Activated T-helper 1 cell treated with anti-CD3 and anti-CD28 coated beads, Interleukin-12 subunit alpha, Interleukin-12 subunit beta, Interleukin-2, Interleukin-4 antibody, amounts not matched to agents 30 ng/mL and 10 ng/mL and 1 ng/mL, durations not matched to agents 14 hours and 24 hours and 36 hours (primary cell): Measurements from ENCODE around the gene CNBD2. TPM values are rescaled to one million over a fixed set of nuclear protein-coding genes. Genes with fewer than 3 reads are reported as not detected.
"Not testable (repeated sequence)": the region's sequence is repeated elsewhere in the genome, so short reads cannot be mapped to it uniquely, and the experiment has no call there.

Experiments
- DNase-seq: peaks from one replicate; pipeline ENCODE4 v3.0.0; 2021; ENCODE audit warnings: low spot score
- H3K27ac Mint-ChIP-seq: one replicate; pipeline ENCODE4 v1.8.0; 2021; ENCODE audit warnings: mild to moderate bottlenecking, mixed read lengths
- H3K27me3 Mint-ChIP-seq: one replicate; pipeline ENCODE4 v1.8.0; 2022; ENCODE audit warnings: mild to moderate bottlenecking, moderate library complexity, mixed read lengths; ENCODE audit not compliant: insufficient read depth
- H3K36me3 Mint-ChIP-seq: one replicate; pipeline ENCODE4 v1.8.0; 2021; ENCODE audit warnings: low read depth, mixed read lengths
- H3K4me1 Mint-ChIP-seq: one replicate; pipeline ENCODE4 v1.8.0; 2021; ENCODE audit warnings: low read depth, mixed read lengths
- H3K4me3 Mint-ChIP-seq: one replicate; pipeline ENCODE4 v1.8.0; 2021; ENCODE audit warnings: mild to moderate bottlenecking, moderate library complexity, mixed read lengths
- H3K9me3 Mint-ChIP-seq: one replicate; pipeline ENCODE4 v1.8.0; 2021; ENCODE audit warnings: mixed read lengths
- intact Hi-C: fragments of 100-400 bp; cut with micrococcal nuclease; formaldehyde crosslinking; loops from one replicate; pipeline ENCODE4 v1.15.1; 2024
- total RNA-seq: library from RNA; stranded (reverse); gene quantifications from 2 replicates; pipeline ENCODE4 v1.2.3, GENCODE V29; 2022

Gene CNBD2
- total RNA-seq, 1 donor from 2014 or later, result 3.3 TPM

DNA sequence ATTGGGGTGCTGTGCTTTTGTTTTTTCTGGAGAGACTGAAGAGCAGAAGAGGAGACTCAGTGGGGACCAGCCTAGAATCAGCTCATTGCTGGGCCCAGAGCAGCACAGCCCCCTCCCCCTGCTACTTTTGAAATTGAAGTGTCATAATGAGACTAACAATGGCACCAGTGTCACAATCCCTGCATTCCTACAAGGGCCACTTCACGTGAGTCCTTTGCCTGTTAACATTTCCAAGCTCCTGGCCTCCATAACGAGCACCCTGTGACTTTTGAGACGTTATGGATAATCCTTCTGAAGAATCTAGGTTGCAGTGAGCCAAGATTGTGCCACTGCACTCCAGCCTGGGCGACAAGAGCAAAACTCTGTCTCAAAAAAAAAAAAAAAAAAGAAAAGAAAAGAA is 41.7 kb downstream of the CNBD2 start:
- Mint-ChIP-seq H3K27me3 (peaks cover 2% of the 10 kb centered on the region), H3K27ac (no peak overlapping the region), H3K4me3 (no peak overlapping the region), H3K36me3 (no peaks in the 10 kb centered on the region), H3K9me3 (no peaks in the 10 kb centered on the region), H3K4me1 (no peaks in the 10 kb centered on the region)
- no peak for DNase-seq
- intact Hi-C loops, result no loop called here

DNA sequence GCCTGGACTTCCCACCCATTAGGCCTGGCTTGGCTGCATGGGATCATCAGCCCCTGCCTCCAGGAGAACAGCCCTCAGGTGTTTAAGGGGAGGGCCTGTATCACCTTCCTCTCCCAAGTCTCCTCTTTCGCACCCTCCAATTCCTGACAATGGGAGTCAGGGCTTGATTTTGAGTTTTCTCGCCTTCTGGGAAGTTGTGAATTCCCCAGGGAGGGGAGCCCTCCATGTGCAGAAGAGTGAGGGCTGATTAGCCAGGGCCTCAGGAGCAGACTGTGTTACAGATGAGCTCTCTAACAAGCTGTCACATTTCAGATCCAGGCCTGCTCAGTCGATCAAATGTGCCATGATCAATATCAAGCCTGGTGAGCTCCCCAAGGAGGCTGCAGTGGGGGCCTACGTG is 42.4 kb downstream of the CNBD2 start:
- Mint-ChIP-seq H3K27me3 (peaks cover 4% of the 10 kb centered on the region), H3K27ac (no peak overlapping the region), H3K4me1 (no peaks in the 10 kb centered on the region), H3K4me3 (no peak overlapping the region), H3K36me3 (no peaks in the 10 kb centered on the region), H3K9me3 (no peaks in the 10 kb centered on the region)
- DNase-seq, result no peak
- intact Hi-C loops, result no loop called here

DNA sequence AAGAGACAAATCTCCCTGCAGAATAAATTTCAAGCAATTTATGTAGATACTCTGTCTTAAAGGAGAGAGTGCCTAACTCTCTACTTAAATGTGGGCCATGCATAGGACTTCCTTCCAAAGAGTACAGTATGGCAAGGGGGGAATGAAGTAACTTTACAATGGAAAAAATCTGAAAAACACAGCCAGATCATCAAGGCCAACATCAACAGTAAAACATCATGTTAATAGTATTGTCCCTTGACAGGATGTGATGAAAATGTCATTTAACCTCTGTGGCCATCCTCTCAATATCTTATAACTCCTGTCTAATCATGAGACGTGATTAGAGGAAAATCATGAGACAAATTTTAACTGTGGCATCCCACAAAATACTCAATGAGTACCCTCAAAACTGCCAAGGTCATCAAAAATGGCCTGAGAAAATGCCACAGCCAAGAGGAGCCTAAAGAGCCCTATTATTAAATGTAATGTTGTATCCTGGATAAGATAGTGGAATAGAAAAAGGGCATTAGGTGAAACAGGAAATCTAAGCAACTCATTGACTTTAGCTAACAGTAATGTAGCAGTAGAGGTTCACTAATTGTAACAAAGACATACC is 47.5 kb downstream of the CNBD2 start:
- Mint-ChIP-seq H3K4me3 (no peak overlapping the region), H3K36me3 (no peaks in the 10 kb centered on the region)

DNA sequence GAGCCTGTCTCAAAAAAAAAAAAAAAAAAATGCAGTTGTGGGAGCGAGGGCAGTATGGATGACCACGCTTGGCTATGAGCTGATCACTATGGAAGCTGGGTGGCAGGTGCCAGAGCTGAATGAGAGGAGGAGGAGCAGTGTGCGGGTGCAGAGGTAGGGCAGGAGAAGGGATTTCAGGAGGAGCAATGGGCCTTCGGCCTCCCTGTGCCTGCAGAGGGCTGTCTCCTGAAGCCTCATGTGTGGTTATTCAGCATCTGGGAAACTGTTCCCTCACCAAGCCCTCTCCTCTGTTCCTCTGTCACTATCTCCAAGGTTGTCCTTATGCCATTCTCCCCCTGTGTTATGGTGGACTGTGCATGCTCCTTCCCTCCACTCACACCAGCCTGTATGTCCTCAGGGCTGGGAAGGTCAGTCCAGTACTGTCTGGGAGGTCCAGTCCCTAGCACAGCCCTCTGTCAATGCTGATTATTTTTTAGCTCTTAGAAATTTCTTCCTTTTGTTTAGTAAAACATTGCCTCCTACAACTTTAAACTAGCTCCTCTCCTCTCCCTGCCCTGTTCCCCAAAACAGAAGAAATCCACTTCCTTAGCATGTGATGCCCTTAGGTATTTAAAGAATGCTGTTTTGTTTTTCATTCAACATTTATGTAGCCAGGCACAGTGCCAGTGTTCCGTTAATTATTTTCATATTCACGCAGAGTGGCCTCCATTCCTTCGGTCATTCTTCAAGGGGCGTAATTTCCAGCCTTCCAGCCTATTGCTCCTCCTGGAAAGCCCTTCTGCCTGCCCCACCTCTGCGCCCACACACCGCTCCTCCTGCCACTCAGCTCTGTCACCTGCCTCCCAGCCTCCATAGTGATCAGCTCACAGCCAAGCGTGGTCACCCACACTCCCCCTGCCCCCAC is 48.9 kb downstream of the CNBD2 start:
- Mint-ChIP-seq H3K27ac (no peak overlapping the region), H3K36me3 (no peaks in the 10 kb centered on the region), H3K9me3 (no peaks in the 10 kb centered on the region), H3K4me3 (no peak overlapping the region), H3K4me1 (no peaks in the 10 kb centered on the region), H3K27me3 (peaks cover 18% of the 10 kb centered on the region)
- DNase-seq, result no peak
- intact Hi-C loops, result no loop called here

More for the DNA sequence above, 47.5 kb downstream of the CNBD2 start:
- intact Hi-C loops, result no loop called here
- H3K27me3 Mint-ChIP-seq, result peaks cover 18% of the 10 kb centered on the region
- no peaks in the 10 kb centered on the region for H3K9me3 Mint-ChIP-seq
- H3K4me1 Mint-ChIP-seq, result no peaks in the 10 kb centered on the region
- DNase-seq, result no peak
- no peak overlapping the region for H3K27ac Mint-ChIP-seq

DNA sequence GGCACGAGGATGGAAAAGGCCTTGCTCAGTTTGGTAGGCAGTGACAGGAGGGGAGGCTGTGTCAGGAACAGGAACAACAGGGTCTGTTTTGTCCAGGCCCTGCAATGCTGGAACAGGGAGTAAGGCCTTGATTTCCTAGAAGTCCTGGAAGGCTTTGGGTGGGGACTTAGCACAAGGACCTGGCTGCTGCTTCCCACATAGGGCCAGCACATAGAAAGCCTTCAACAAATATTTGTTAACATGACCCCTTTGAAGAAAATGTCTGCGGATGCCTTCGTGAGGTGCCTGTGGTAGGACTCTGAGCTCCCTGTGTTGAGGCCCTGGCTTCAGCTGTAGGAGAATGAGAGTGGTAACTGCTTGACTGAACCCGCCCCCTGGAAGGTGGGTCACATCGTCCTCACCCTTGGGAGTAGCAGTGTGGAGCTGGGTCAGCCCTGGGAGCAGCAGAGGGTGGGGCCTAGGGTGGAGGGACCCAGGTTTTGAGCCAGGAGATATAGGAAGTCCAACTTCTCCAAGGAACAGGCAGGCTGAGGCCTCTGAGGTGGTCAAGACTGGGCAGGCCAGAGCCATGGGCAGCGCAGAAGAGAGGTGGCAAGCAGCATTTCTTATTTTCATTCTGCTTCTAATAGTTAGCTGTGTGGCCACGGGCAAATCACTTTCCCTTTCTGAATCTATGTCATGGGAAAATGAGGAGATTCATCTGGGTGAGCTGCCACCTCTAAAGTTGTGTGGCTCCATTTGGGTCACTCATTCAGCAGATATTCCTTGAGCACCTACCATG is 50.0 kb downstream of the CNBD2 start:
- Mint-ChIP-seq H3K4me1 (no peaks in the 10 kb centered on the region), H3K27ac (no peak overlapping the region), H3K9me3 (no peaks in the 10 kb centered on the region), H3K27me3 (peaks cover 16% of the 10 kb centered on the region), H3K4me3 (no peak overlapping the region), H3K36me3 (no peaks in the 10 kb centered on the region)
- intact Hi-C loops, result no loop called here
- no peak for DNase-seq

DNA sequence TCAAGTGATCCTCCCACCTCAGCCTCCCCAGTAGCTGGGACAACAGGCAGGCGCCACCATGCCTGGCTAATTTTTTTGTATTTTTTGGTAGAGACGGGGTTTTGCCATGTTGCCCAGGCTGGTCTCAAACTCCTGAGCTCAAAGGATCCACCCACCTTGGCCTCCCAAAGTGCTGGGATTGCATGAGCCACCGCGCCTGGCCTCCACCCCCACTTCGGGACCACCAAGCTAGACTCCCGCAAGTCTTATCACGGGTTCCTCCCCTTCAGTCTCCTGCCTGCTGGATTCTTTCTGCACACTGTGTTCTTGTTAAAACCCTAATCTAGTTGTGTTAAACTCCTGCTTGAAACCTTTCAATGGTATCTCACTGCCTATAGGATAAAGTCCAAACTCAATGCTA is 57.7 kb downstream of the CNBD2 start:
- H3K27me3 Mint-ChIP-seq, H3K4me3 Mint-ChIP-seq, H3K9me3 Mint-ChIP-seq, intact Hi-C loops, H3K27ac Mint-ChIP-seq, H3K36me3 Mint-ChIP-seq, DNase-seq, H3K4me1 Mint-ChIP-seq: not testable (repeated sequence)

DNA sequence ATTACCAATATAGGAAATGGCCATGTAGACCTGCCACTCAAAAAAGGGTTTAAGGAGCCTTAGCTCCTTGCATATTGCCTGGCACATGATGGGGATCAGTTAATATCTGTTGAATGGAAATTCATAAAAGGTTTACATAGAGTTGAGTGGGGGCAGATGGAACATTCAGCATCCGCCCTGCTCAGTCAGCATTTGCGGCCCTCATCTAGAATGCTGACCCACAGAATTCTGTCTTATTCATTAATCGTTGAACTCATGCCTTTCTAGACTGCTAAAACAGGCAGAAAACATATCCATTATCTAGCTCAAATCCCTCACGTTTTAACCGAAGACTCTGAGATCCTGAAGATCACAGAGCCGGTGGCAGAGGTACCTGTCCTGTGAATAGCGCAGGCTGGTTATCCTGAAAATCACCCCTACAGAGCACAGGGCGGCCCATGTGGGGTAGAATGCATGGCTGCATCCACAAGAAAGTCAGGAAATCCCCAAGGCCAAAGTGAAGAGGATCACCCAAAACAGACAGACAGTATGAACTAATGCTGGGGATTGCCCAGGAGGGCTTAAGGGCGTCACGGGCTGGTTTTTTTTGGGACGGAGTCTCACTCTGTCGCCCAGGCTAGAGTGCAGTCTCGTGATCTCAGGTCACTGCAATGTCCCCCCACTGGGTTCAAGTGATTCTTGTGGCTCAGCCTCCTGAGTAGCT is 59.9 kb downstream of the CNBD2 start:
- intact Hi-C loops, result no loop called here
- Mint-ChIP-seq H3K27ac (no peak overlapping the region), H3K4me3 (no peak overlapping the region)

DNA sequence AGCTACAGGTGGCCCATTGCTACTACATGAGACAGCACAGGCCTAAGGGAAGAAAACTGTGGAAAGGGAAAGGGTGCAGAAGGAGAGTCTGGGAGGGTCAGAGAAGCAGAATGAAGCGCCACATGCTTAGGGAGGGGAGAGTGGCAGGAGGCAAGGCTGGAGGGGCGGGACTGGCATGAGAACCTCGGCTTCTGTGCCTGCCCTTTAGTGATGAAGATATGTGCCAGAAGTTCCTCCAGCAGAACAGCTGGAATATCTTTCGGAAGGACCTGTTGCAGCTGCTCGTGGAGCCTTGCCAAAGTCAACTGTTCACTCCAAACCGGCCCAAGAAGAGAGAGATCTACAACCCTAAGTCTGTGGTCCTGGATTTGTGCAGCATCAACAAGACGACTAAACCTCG is 61.8 kb downstream of the CNBD2 start:
- Mint-ChIP-seq H3K4me1 (no peaks in the 10 kb centered on the region), H3K27ac (no peak overlapping the region), H3K4me3 (no peak overlapping the region), H3K36me3 (no peaks in the 10 kb centered on the region), H3K27me3 (peaks cover 14% of the 10 kb centered on the region), H3K9me3 (no peaks in the 10 kb centered on the region)
- intact Hi-C loops, result no loop called here
- no peak for DNase-seq

More for the DNA sequence above, 59.9 kb downstream of the CNBD2 start:
- no peaks in the 10 kb centered on the region for H3K4me1 Mint-ChIP-seq
- H3K27me3 Mint-ChIP-seq, result peaks cover 9% of the 10 kb centered on the region
- H3K36me3 Mint-ChIP-seq, result no peaks in the 10 kb centered on the region
- DNase-seq, result no peak
- no peaks in the 10 kb centered on the region for H3K9me3 Mint-ChIP-seq

DNA sequence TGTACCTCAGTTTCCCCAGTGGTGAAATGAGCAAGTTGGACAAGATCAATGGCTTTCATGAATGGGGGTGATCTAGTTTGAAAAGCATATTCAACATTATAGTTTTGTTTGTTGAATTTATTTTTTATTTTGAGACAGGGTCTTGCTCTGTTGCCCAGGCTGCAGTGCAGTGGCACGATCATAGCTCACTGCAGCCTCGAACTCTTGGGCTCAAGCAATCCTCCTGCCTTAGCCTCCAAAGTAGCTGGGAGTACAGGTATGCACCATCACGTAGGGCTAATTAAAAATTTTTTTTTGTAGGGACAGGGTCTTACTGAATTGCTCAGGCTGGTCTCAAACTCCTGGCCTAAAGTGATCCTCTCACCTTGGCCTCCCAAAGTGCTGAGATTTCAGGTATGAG is 63.4 kb downstream of the CNBD2 start:
- H3K4me3 Mint-ChIP-seq, result no peak overlapping the region
- intact Hi-C loops, result no loop called here
- no peaks in the 10 kb centered on the region for H3K9me3 Mint-ChIP-seq
- no peak overlapping the region for H3K27ac Mint-ChIP-seq
- no peak for DNase-seq
- peaks cover 17% of the 10 kb centered on the region for H3K27me3 Mint-ChIP-seq
- H3K36me3 Mint-ChIP-seq, result no peaks in the 10 kb centered on the region
- H3K4me1 Mint-ChIP-seq, result no peaks in the 10 kb centered on the region

DNA sequence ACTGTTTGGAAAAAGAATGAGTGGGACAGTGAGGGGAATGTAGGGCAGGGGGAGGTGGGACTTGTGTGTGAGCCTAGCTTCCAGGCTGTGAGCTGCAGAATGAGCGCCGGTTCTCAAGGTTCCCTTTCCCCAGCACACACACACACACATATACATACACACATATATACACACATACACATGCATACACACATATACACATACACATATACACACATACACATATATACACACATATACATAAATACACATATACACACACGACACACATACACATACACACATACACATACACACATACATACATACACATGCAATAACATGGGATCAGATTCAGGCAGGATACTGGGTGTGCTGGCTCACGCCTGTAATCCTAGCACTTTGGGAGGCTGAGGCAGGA is 66.5 kb downstream of the CNBD2 start:
- no peak overlapping the region for H3K4me3 Mint-ChIP-seq
- DNase-seq, result no peak
- intact Hi-C loops, result no loop called here
- H3K27me3 Mint-ChIP-seq, result peaks cover 14% of the 10 kb centered on the region
- no peak overlapping the region for H3K27ac Mint-ChIP-seq
- H3K9me3 Mint-ChIP-seq, result no peaks in the 10 kb centered on the region
- no peaks in the 10 kb centered on the region for H3K36me3 Mint-ChIP-seq
- H3K4me1 Mint-ChIP-seq, result no peaks in the 10 kb centered on the region

DNA sequence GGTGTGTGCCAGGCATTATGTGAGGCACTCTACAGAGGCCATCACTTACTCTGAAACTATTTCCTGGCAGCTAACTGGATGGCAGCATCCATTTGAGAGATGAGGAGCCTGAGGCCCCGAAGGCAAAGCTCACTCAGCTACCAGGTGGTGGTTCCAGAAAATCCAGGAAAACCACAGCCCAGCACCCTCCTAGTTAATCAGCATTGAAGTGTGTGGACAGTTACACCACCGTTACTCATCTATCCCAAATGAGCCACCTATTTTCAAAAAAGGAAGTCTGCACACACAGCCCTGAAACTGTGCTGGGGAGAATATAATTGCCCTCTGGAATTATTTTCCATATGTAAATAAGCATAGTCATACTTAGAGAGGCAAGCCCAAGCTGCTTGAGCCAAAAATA is 67.4 kb downstream of the CNBD2 start:
- no peak overlapping the region for H3K4me3 Mint-ChIP-seq
- peaks cover 14% of the 10 kb centered on the region for H3K27me3 Mint-ChIP-seq
- H3K9me3 Mint-ChIP-seq, result no peaks in the 10 kb centered on the region
- intact Hi-C loops, result no loop called here
- no peak overlapping the region for H3K27ac Mint-ChIP-seq
- H3K36me3 Mint-ChIP-seq, result no peaks in the 10 kb centered on the region
- no peak for DNase-seq
- H3K4me1 Mint-ChIP-seq, result no peaks in the 10 kb centered on the region

DNA sequence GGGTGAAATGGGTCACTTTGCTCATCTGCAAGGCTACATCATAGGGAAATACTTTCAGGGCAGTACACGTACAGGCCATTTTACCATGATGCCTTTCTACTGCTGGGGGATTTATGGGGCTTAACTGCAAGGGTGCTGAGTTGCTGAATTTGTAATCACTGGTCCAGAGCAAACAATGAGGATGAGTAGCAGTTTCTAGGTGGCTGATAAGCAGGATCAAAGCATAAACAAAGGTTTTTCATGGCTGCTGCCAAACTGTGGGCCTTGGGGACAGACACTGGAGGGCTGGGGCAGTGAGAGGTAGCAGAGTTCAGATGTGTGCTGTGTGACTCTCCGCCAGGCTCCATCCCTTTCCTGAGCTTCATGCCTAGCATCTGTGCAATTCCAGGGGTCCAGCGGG is 68.3 kb downstream of the CNBD2 start:
- no peak overlapping the region for H3K27ac Mint-ChIP-seq
- intact Hi-C loops, result no loop called here
- no peaks in the 10 kb centered on the region for H3K36me3 Mint-ChIP-seq
- DNase-seq, result no peak
- H3K4me1 Mint-ChIP-seq, result no peaks in the 10 kb centered on the region
- no peak overlapping the region for H3K4me3 Mint-ChIP-seq
- H3K9me3 Mint-ChIP-seq, result no peaks in the 10 kb centered on the region
- H3K27me3 Mint-ChIP-seq, result peaks cover 14% of the 10 kb centered on the region
